ENCODE data around the gene CNOT3.

DNA sequence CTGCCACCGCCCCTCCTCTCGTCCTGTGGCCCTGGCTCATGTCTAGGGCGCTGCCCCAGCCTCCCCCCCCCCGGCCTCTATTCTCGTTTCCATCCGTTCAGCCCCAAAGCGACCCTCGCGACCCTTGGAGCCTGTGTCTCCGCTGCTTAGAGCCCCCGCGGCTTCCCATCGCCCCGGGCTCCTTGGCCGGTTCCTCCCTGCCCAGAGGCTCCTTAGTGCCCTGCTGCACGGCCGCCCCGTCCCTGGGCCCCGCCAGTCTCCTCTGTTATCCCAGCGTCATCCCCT is 9.2 kb upstream of the CNOT3 start:
- TF ChIP-seq CTCF (conservative IDR thresholded peaks at IDR 0.05; ENCODE audit: low read depth in 2 of 2) (no peak), EZH2 (IDR thresholded peaks at IDR 0.05; ENCODE audit: low read depth, unreplicated experiment) (no peak), REST (IDR thresholded peaks at IDR 0.05; ENCODE audit: unreplicated experiment) (no peak), CREB1 (CRISPR knock-in tag; IDR thresholded peaks at IDR 0.05; ENCODE audit: low read depth) (no peak), EZH2phosphoT487 (IDR thresholded peaks at IDR 0.05; ENCODE audit: unreplicated experiment) (no peak), POLR2AphosphoS5 (IDR thresholded peaks at IDR 0.05; ENCODE audit: low read depth) (no peak), ETS1 (IDR thresholded peaks at IDR 0.05) (no peak), ZNF114 (CRISPR knock-in tag; IDR thresholded peaks at IDR 0.05) (no peak), ZNF462 (CRISPR knock-in tag; IDR thresholded peaks at IDR 0.05) (no peak)
